GM19193 (cell line): Measurements from ENCODE around the gene PTPN23.

Source experiments
- POLR2A ChIP-seq: IDR thresholded peaks from 4 replicates; pipeline ENCODE4 v1.6.1; 2011; ENCODE audit not compliant: insufficient read depth, insufficient read length; ENCODE audit errors: extremely low read depth

Gene PTPN23

DNA sequence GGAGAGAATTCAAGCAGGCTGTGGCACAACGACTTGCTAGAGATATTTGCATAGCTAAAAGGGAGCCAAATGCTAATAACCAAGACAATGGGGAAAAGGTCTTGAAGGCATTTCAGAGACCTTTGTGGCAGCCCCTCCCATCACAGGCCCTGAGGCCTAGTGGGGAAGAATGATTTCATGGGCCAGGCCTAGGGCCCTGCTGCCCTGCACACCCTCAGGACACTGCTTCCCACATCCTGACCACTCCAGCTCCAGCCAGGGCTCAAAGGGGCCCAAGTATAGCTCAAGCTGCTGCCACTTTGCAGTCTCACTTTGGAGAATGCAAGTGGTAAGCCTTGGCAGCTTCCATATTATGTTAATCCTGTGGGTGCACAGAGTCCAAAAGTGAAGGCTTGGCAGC, 21.5 kb upstream of the PTPN23 start:
- TF ChIP-seq POLR2A: no peak

GRCh38 chr3:47362701-47363100, 18.1 kb upstream of the PTPN23 start:
- no peak for TF ChIP-seq POLR2A

DNA sequence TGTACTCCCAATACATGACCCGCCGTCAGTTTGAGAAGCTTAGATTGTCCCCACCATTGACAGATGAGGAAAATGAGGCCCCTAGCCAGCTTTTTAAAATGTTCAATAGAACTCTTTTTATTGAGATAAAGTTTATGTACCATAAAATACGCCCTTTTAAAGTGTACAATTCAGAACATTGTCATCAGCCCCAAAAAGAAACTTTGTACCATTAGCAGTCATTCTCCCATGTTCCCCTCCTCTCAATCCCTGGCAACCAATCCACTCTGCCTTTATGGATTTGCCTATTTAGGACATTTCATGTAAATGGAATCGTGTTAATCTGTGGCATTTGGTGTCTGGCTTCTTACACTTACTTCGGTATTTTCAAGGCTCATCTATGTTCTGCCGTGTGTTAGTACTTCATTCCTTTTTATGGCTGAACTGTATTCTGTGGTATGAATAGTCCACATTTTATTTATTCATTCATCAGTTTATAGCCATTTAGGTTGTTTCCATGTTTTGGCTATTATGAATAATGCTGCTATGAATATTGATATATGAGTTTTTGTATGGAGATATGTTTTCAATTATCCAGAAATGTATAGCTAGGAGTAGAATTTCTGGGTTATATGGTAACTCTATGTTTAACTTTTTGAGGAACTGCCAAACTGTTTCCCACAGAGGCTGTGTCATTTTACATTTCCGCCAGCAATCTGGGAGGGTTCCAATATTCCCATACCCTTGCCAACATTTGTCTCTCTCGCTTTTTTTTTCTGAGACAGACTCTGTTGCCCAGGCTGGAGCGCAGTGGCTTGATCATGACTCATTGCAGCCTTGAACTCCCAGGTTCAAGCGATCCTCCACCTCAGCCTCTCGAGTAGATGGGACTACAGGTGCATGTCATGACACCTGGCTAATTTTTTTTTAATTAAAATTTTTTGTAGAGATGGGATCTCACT, 15.3 kb upstream of the PTPN23 start:
- no peak for TF ChIP-seq POLR2A

GRCh38 chr3:47366833-47367232, 14.0 kb upstream of the PTPN23 start:
- TF ChIP-seq POLR2A: no peak

DNA sequence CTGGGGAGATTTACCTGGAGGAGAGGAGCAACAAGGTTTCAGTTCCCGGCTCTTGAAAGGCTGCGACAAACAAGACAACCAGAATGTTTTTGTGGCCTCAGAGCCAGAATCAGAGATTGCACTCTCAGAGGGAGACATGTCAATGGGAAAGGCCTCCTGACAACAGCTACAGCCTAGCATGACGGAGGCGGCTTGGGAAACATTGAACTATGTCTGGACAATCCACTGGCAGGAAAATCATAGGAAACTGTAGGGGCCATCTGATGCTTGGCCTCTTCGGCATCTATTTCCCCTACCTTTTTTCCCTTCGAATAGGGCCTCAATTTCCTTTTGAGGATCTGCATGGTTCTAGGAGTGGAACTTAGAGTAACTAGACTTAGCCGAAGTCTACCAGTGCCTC, 13.2 kb upstream of the PTPN23 start:
- no peak for TF ChIP-seq POLR2A

- TF ChIP-seq POLR2A: no peak
These were observed 9.7 kb upstream of the PTPN23 start for GRCh38 chr3:47370887-47371697.

GRCh38 chr3:47374587-47374986, 6.2 kb upstream of the PTPN23 start:
- TF ChIP-seq POLR2A: no peak

DNA sequence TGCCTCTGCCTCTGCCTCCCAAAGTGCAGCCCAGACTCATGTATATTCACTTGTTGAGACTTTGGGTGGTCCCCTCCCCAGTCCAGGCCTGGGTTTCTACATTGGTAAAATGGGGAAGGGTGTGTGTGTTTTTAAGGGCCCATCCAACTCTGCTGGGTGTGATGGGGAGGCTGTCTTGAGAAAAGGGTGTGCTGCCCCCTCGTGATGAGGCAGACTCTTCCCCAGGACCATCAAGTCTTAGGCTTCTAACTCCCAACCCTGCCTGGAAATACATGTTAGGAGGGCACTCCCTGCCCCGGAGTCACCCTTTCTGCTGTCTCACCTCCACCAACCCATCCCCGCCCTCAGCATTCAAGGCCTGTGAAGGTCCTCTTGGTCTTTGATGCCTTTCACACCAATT, 4.4 kb upstream of the PTPN23 start:
- TF ChIP-seq POLR2A: no peak

- TF ChIP-seq POLR2A: no peak
These were observed 3.6 kb upstream of the PTPN23 start for GRCh38 chr3:47377186-47377585.

GRCh38 chr3:47378869-47379268, 2.0 kb upstream of the PTPN23 start:
- no peak for TF ChIP-seq POLR2A

DNA sequence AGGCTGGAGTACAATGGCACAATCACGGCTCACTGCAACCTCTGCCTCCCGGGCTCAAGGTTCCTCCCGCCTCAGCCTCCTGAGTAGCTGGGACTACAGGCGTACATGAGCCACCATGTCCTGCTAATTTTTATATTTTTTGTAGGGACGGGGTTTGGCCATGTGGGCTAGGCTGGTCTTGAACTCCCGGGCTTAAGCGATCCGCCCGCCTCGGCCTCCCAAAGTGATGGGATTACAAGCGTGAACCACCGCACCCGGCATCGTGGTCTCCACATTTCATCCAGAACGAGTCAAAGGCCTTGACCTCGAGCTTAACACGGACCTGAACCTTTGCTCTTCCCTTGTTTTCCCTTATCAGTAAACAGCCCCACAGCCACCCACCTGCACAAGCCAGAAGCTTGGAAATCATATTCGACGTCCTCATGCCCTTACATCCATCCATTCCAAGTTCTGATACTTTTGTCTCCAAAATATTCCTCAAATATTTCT, 1.4 kb upstream of the PTPN23 start:
- TF ChIP-seq POLR2A: no peak

GRCh38 chr3:47380026-47380600, 708 bp upstream of the PTPN23 start:
- TF ChIP-seq POLR2A: no peak

DNA sequence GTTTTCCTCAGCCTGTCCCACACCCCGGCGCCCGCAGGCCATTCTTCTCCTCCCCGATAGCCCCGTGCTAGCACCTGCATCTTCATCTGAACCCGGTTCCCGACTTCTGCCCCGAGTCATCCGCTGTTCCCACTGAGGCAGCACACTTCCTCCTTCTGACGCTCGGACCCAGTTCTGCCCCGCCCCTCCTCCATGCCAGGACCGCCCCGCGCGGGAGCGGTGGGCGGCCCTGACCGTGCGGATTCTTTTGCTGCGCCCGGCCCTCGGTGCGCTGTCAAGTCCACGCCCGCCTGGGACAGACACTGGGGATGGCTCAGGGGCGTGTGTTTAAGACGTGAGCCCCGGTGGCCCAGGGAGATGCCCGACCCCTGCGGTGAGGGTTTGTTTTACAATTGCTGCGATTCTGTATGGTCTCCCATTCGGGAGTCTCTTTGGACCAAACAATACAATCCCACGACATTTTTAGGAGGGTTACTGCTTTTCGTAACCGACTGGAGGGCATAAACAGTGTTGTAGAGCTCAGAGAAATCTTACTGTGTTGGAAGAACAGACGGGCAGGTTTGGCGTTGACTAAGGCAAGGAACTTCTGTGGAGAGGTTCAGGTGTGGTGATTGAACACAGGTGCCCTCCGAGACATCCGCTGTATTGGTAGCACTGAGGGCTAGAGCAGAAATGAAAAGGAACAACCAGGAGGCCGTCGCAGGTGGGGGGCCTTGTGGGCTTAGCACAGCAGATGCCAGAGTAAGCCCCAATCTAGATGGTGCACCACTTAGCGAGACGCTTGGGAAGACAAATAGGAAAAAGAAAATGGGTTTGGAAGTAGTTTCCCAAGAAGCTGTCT, 716 bp downstream of the PTPN23 start:
- TF ChIP-seq POLR2A: peak; percentile 67

DNA sequence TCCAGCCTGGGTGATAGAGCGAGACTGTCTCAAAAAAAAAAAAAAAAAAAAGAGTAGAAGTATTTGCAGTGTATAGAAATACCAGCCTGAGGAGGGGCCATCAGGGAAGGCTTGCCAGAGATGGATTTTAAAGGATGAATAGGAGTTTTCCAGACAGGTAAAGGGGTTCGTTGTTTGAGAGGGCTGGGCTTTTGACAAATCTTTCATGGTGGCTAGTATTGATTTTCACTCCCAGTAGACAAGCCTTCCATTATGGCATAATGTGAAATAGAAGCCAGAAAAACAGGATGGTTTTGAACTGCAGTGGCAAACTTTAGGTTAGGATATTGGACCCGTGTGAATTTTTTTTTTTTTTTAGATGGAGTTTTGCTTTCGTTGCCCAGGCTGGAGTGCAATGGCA, 3.6 kb downstream of the PTPN23 start:
- no peak for TF ChIP-seq POLR2A

DNA sequence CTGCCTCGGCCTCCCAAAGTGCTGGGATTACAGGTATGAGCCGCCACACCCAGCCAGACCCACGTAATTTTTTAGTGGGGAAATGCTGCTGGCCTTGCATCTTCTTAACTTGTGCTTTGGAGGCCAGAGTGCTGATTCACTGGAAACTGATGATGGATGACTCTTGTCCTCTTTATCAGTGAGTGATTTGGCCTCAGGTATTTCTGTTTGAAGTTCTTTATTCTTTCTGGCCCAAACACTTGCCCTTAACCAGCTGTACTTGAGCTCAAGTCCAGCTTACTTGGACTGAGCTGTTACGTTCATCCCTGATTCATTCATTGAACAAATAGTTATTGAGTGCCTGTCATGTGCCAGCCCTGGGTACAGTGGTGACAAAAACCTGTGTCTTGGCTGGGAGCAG, 4.2 kb downstream of the PTPN23 start:
- TF ChIP-seq POLR2A: no peak

GRCh38 chr3:47385796-47386195, 5.0 kb downstream of the PTPN23 start:
- no peak for TF ChIP-seq POLR2A
